SK-N-MC (cell line): ENCODE data around the gene S100A13.

Experiments used
- EZH2 ChIP-seq: fragments of 200-600 bp; sonication (generic); IDR thresholded peaks from one replicate; pipeline ENCODE4 v1.6.1; 2017; ENCODE audit warnings: antibody characterized with exemption
- FOXP2 ChIP-seq: optimal IDR thresholded peaks from 2 replicates; pipeline ENCODE3; 2011; ENCODE audit warnings: mild to moderate bottlenecking, moderate library complexity; ENCODE audit not compliant: insufficient read depth; ENCODE audit errors: extremely low read length, control extremely low read depth
- POLR2AphosphoS5 ChIP-seq: IDR thresholded peaks from 2 replicates; pipeline ENCODE4 v1.6.1; 2012; ENCODE audit warnings: mild to moderate bottlenecking, low read depth, low read length, borderline replicate concordance

DNA sequence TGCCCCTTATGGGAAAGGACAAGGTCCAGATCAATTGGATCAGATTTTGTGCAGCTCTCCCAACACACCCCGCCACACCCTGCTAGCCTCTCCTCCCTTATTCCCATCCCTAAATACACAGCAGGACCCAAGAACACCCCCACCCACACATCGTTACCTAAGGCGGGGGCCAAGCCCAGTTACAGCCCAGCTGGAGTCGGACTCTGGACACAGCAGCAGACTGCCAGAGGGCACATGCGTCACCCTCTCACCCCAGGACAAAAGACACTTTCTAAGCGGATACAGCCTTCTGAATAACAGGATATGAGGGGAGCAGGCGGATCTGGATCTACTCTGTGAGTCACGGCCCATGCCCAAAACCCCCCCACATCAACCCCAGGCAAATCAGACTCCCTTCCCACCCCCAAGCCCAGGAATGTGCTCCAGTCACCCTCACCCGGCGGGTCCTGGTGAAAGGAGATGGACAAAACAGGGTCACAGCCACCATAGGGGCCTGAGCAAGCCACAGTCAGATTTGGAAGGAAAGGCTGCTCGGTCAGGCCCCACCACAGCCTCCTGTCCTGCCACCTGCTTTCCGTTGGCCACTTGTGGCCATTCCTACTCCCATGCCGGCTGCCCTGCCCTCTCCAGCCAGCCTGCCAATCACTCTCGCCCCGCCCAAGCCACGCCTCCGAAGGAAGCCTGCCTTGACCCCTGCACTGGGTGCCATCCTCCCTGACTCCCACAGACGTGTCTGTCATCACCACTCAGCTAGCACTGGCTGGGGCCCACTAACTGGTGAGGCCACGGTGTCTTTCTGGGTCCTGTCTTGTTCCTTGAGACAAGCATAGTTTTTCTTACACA, 18.3 kb downstream of the S100A13 start:
- TF ChIP-seq EZH2 = no peak
- TF ChIP-seq POLR2AphosphoS5 = no peak
- no peak for TF ChIP-seq FOXP2
